ENCODE results near the gene KCNH2.

GRCh38 chr7:151020231-151020630 is 42.1 kb upstream of the KCNH2 start:
- TF ChIP-seq HMGXB4 (CRISPR knock-in tag; IDR thresholded peaks at IDR 0.05) (no peak), CTCF (IDR thresholded peaks at IDR 0.05) (no peak), NFATC4 (CRISPR knock-in tag; IDR thresholded peaks at IDR 0.05) (no peak), MAX (CRISPR knock-in tag; IDR thresholded peaks at IDR 0.05) (no peak), FOXP1 (CRISPR knock-in tag; IDR thresholded peaks at IDR 0.05; ENCODE audit: borderline replicate concordance) (no peak), RELA (CRISPR knock-in tag; IDR thresholded peaks at IDR 0.05; ENCODE audit: borderline replicate concordance) (no peak), E2F4 (CRISPR knock-in tag; IDR thresholded peaks at IDR 0.05; ENCODE audit: borderline replicate concordance, low read depth) (no peak), ZNF138 (CRISPR knock-in tag; conservative IDR thresholded peaks at IDR 0.05) (no peak)

Data from WTC11 (cell line).